ENCODE results near the gene SKOR2. TPM values are rescaled to one million over a fixed set of nuclear protein-coding genes. Genes with fewer than 3 reads are reported as not detected.

Gene SKOR2
- total and polyA plus RNA-seq, 4 donors = 0.55 to 5.9 (median 3.2) TPM

GRCh38 chr18:47283476-47283875 lies 32.0 kb upstream of the SKOR2 start:
- peaks cover 4% of the 10 kb centered on the region for H3K4me1 ChIP-seq (ENCODE audit: control insufficient read depth, insufficient read depth, low read length)
- H3K4me3 ChIP-seq (ENCODE audit: low read depth, low read length) = no peak overlapping the region
- DNase-seq (ENCODE audit: low read depth in 4 of 6, low spot score in 6 of 6) = peak in 1 of 6 donors; percentile 50
- peaks cover 19% of the 10 kb centered on the region for H3K27me3 ChIP-seq (ENCODE audit: control insufficient read depth, insufficient read depth, low read length)
- H3K9me3 ChIP-seq (ENCODE audit: control insufficient read depth, insufficient read depth, low read length) = no peaks in the 10 kb centered on the region
- no peaks in the 10 kb centered on the region for H3K36me3 ChIP-seq (ENCODE audit: control insufficient read depth, insufficient read depth, low read length)
- no peak overlapping the region for H3K27ac ChIP-seq (ENCODE audit: low read depth, low read length)
- WGBS (ENCODE audit: insufficient coverage) = no CpG with 5 or more reads among the region's 5 CpGs

GRCh38 chr18:47280121-47280520 lies 28.7 kb upstream of the SKOR2 start:
- H3K4me1 ChIP-seq (ENCODE audit: control insufficient read depth, insufficient read depth, low read length) = no peaks in the 10 kb centered on the region
- peak in 2 of 6 donors; percentile 35 to 48 for DNase-seq (ENCODE audit: low read depth in 4 of 6, low spot score in 6 of 6)
- H3K4me3 ChIP-seq (ENCODE audit: low read depth, low read length) = no peak overlapping the region
- 20% methylated on average over 2 of the region's 3 CpGs for WGBS (ENCODE audit: insufficient coverage)
- H3K27me3 ChIP-seq (ENCODE audit: control insufficient read depth, insufficient read depth, low read length) = peaks cover 16% of the 10 kb centered on the region
- no peaks in the 10 kb centered on the region for H3K36me3 ChIP-seq (ENCODE audit: control insufficient read depth, insufficient read depth, low read length)
- no peaks in the 10 kb centered on the region for H3K9me3 ChIP-seq (ENCODE audit: control insufficient read depth, insufficient read depth, low read length)
- H3K27ac ChIP-seq (ENCODE audit: low read depth, low read length) = no peak overlapping the region

GRCh38 chr18:47274961-47275360 lies 23.5 kb upstream of the SKOR2 start:
- WGBS (ENCODE audit: insufficient coverage) = 47% methylated on average over 8 of the region's 9 CpGs
- H3K27ac ChIP-seq (ENCODE audit: low read depth, low read length) = no peak overlapping the region
- peaks cover 15% of the 10 kb centered on the region for H3K27me3 ChIP-seq (ENCODE audit: control insufficient read depth, insufficient read depth, low read length)
- H3K4me3 ChIP-seq (ENCODE audit: low read depth, low read length) = no peak overlapping the region
- H3K36me3 ChIP-seq (ENCODE audit: control insufficient read depth, insufficient read depth, low read length) = no peaks in the 10 kb centered on the region
- DNase-seq (ENCODE audit: low read depth in 4 of 6, low spot score in 6 of 6) = peak in 2 of 6 donors; percentile 17 to 45
- no peaks in the 10 kb centered on the region for H3K9me3 ChIP-seq (ENCODE audit: control insufficient read depth, insufficient read depth, low read length)
- no peaks in the 10 kb centered on the region for H3K4me1 ChIP-seq (ENCODE audit: control insufficient read depth, insufficient read depth, low read length)

- peaks cover 70% of the 10 kb centered on the region for H3K27me3 ChIP-seq (ENCODE audit: control insufficient read depth, insufficient read depth, low read length)
- no peaks in the 10 kb centered on the region for H3K9me3 ChIP-seq (ENCODE audit: control insufficient read depth, insufficient read depth, low read length)
- H3K4me3 ChIP-seq (ENCODE audit: low read depth, low read length) = no peak overlapping the region
- H3K4me1 ChIP-seq (ENCODE audit: control insufficient read depth, insufficient read depth, low read length) = peaks cover 35% of the 10 kb centered on the region
- H3K36me3 ChIP-seq (ENCODE audit: control insufficient read depth, insufficient read depth, low read length) = no peaks in the 10 kb centered on the region
- H3K27ac ChIP-seq (ENCODE audit: low read depth, low read length) = no peak overlapping the region
- no peak for DNase-seq (ENCODE audit: low read depth in 4 of 6, low spot score in 6 of 6)
- WGBS (ENCODE audit: insufficient coverage) = 82% methylated on average over 1 of the region's 1 CpG
These were observed 13.7 kb upstream of the SKOR2 start for GRCh38 chr18:47265197-47265596.

- Histone ChIP-seq H3K27me3 (ENCODE audit: control insufficient read depth, insufficient read depth, low read length) (peaks cover 78% of the 10 kb centered on the region), H3K9me3 (ENCODE audit: control insufficient read depth, insufficient read depth, low read length) (no peaks in the 10 kb centered on the region), H3K27ac (ENCODE audit: low read depth, low read length) (no peak overlapping the region), H3K4me3 (ENCODE audit: low read depth, low read length) (no peak overlapping the region), H3K4me1 (ENCODE audit: control insufficient read depth, insufficient read depth, low read length) (peaks cover 40% of the 10 kb centered on the region), H3K36me3 (ENCODE audit: control insufficient read depth, insufficient read depth, low read length) (no peaks in the 10 kb centered on the region)
- DNase-seq (ENCODE audit: low read depth in 4 of 6, low spot score in 6 of 6) = no peak
- WGBS (ENCODE audit: insufficient coverage) = 3% methylated on average over 6 of the region's 10 CpGs
These were observed 12.8 kb upstream of the SKOR2 start for GRCh38 chr18:47264308-47264700.

GRCh38 chr18:47263430-47264307 lies 12.2 kb upstream of the SKOR2 start:
- Histone ChIP-seq H3K4me3 (ENCODE audit: low read depth, low read length) (no peak overlapping the region), H3K4me1 (ENCODE audit: control insufficient read depth, insufficient read depth, low read length) (peaks cover 40% of the 10 kb centered on the region), H3K27me3 (ENCODE audit: control insufficient read depth, insufficient read depth, low read length) (peaks cover 85% of the 10 kb centered on the region), H3K27ac (ENCODE audit: low read depth, low read length) (no peak overlapping the region), H3K36me3 (ENCODE audit: control insufficient read depth, insufficient read depth, low read length) (no peaks in the 10 kb centered on the region), H3K9me3 (ENCODE audit: control insufficient read depth, insufficient read depth, low read length) (no peaks in the 10 kb centered on the region)
- DNase-seq (ENCODE audit: low read depth in 4 of 6, low spot score in 6 of 6) = no peak
- 2% methylated on average over 63 of the region's 69 CpGs for WGBS (ENCODE audit: insufficient coverage)

GRCh38 chr18:47263150-47263429 lies 11.6 kb upstream of the SKOR2 start:
- H3K4me3 ChIP-seq (ENCODE audit: low read depth, low read length) = no peak overlapping the region
- no peaks in the 10 kb centered on the region for H3K36me3 ChIP-seq (ENCODE audit: control insufficient read depth, insufficient read depth, low read length)
- H3K4me1 ChIP-seq (ENCODE audit: control insufficient read depth, insufficient read depth, low read length) = peaks cover 40% of the 10 kb centered on the region
- no peaks in the 10 kb centered on the region for H3K9me3 ChIP-seq (ENCODE audit: control insufficient read depth, insufficient read depth, low read length)
- no peak for DNase-seq (ENCODE audit: low read depth in 4 of 6, low spot score in 6 of 6)
- no peak overlapping the region for H3K27ac ChIP-seq (ENCODE audit: low read depth, low read length)
- WGBS (ENCODE audit: insufficient coverage) = 10% methylated on average over 16 of the region's 16 CpGs
- peaks cover 85% of the 10 kb centered on the region for H3K27me3 ChIP-seq (ENCODE audit: control insufficient read depth, insufficient read depth, low read length)

GRCh38 chr18:47262301-47263149 lies 11.1 kb upstream of the SKOR2 start:
- Histone ChIP-seq H3K27ac (ENCODE audit: low read depth, low read length) (no peak overlapping the region), H3K4me3 (ENCODE audit: low read depth, low read length) (no peak overlapping the region)
- 6% methylated on average over 32 of the region's 38 CpGs for WGBS (ENCODE audit: insufficient coverage)

GRCh38 chr18:47261902-47262300 lies 10.4 kb upstream of the SKOR2 start:
- H3K36me3 ChIP-seq (ENCODE audit: control insufficient read depth, insufficient read depth, low read length) = no peaks in the 10 kb centered on the region
- peaks cover 82% of the 10 kb centered on the region for H3K27me3 ChIP-seq (ENCODE audit: control insufficient read depth, insufficient read depth, low read length)
- H3K9me3 ChIP-seq (ENCODE audit: control insufficient read depth, insufficient read depth, low read length) = no peaks in the 10 kb centered on the region
- H3K4me3 ChIP-seq (ENCODE audit: low read depth, low read length) = no peak overlapping the region
- WGBS (ENCODE audit: insufficient coverage) = 5% methylated on average over 19 of the region's 19 CpGs
- peaks cover 40% of the 10 kb centered on the region for H3K4me1 ChIP-seq (ENCODE audit: control insufficient read depth, insufficient read depth, low read length)
- H3K27ac ChIP-seq (ENCODE audit: low read depth, low read length) = no peak overlapping the region
- DNase-seq (ENCODE audit: low read depth in 4 of 6, low spot score in 6 of 6) = no peak

More at GRCh38 chr18:47262301-47263149, 11.1 kb upstream of the SKOR2 start:
- Histone ChIP-seq H3K27me3 (ENCODE audit: control insufficient read depth, insufficient read depth, low read length) (peaks cover 85% of the 10 kb centered on the region), H3K9me3 (ENCODE audit: control insufficient read depth, insufficient read depth, low read length) (no peaks in the 10 kb centered on the region), H3K36me3 (ENCODE audit: control insufficient read depth, insufficient read depth, low read length) (no peaks in the 10 kb centered on the region), H3K4me1 (ENCODE audit: control insufficient read depth, insufficient read depth, low read length) (peaks cover 40% of the 10 kb centered on the region)
- DNase-seq (ENCODE audit: low read depth in 4 of 6, low spot score in 6 of 6) = peak in 1 of 6 donors; percentile 66

Data from spinal cord (tissue), 10 donors.